SU-DHL-6 (cell line): Measurements from ENCODE around the gene DSN1.

Source experiments
- H2AFZ ChIP-seq: fragments of 200-600 bp; sonication (generic); 2 replicates; pipeline ENCODE4 v1.6.1; 2014; ENCODE audit warnings: low read depth, mild to moderate bottlenecking, moderate library complexity, mixed read lengths, antibody characterized with exemption, low read length; ENCODE audit not compliant: severe bottlenecking
- H3F3A ChIP-seq: fragments of 200-600 bp; shearing (Covaris generic); 2 replicates; pipeline ENCODE4 v1.6.0; 2016; ENCODE audit warnings: antibody characterized with exemption, mild to moderate bottlenecking; ENCODE audit not compliant: insufficient read depth
- H3K27ac ChIP-seq: fragments of 200-600 bp; sonication (generic); 2 replicates; pipeline ENCODE4 v1.5.1; 2016; ENCODE audit warnings: low read depth, mild to moderate bottlenecking, low read length, moderate library complexity, mixed read lengths
- H3K27me3 ChIP-seq: fragments of 200-600 bp; sonication (generic), shearing (Covaris generic); 2 replicates; pipeline ENCODE4 v1.6.0; 2014; ENCODE audit warnings: mild to moderate bottlenecking, low read length
- H3K36me3 ChIP-seq: fragments of 200-600 bp; sonication (generic); 2 replicates; pipeline ENCODE4 v1.6.1; 2014; ENCODE audit warnings: mild to moderate bottlenecking, low read length, mixed read lengths
- H3K4me2 ChIP-seq: fragments of 300-600, 200-600 bp; shearing (Covaris generic), sonication (generic); 2 replicates; pipeline ENCODE4 v1.6.0; 2014; ENCODE audit warnings: low read length, low read depth, mild to moderate bottlenecking; ENCODE audit not compliant: poor library complexity, severe bottlenecking
- H3K4me3 ChIP-seq: fragments of 200-600 bp; sonication (generic); 2 replicates; pipeline ENCODE4 v1.5.1; 2014; ENCODE audit warnings: antibody characterized with exemption, low read length, mild to moderate bottlenecking, mixed read lengths; ENCODE audit not compliant: insufficient read depth, poor library complexity, severe bottlenecking
- H3K79me2 ChIP-seq: fragments of 200-600 bp; sonication (generic); 2 replicates; pipeline ENCODE4 v1.6.1; 2014; ENCODE audit warnings: mild to moderate bottlenecking, low read length, moderate library complexity; ENCODE audit not compliant: insufficient read depth
- H3K9ac ChIP-seq: fragments of 200-600 bp; sonication (generic); 2 replicates; pipeline ENCODE4 v1.7.0; 2014; ENCODE audit warnings: mild to moderate bottlenecking, low read length
- H3K9me2 ChIP-seq: fragments of 200-600 bp; sonication (generic); replicated peaks from 2 replicates; pipeline ENCODE4 v1.6.1; 2014; ENCODE audit warnings: low read length; ENCODE audit not compliant: insufficient read depth
- H3K9me3 ChIP-seq: fragments of 200-600 bp; sonication (generic); 2 replicates; pipeline ENCODE4 v1.6.1; 2014; ENCODE audit warnings: low read length, mixed read lengths; ENCODE audit not compliant: insufficient read depth
- H4K20me1 ChIP-seq: fragments of 200-600 bp; sonication (generic); 2 replicates; pipeline ENCODE4 v1.6.1; 2014; ENCODE audit warnings: low read depth, mild to moderate bottlenecking, antibody characterized with exemption, low read length, moderate library complexity, mixed read lengths
- CTCF ChIP-seq: fragments of 200-600 bp; sonication (generic); IDR thresholded peaks from one replicate; pipeline ENCODE4 v1.5.1; 2017; ENCODE audit warnings: antibody characterized with exemption, mild to moderate bottlenecking, low read length, moderate library complexity; ENCODE audit not compliant: insufficient read depth, poor library complexity, severe bottlenecking
- EZH2phosphoT487 ChIP-seq: fragments of 200-600 bp; sonication (generic), shearing (Covaris generic); conservative IDR thresholded peaks from 2 replicates; pipeline ENCODE4 v1.6.1; 2018; ENCODE audit warnings: mild to moderate bottlenecking, antibody characterized with exemption, low read length, moderate library complexity, mixed read lengths

The DSN1 gene

GRCh38 chr20:36709126-36709525 is 64.4 kb downstream of the DSN1 start:
- H3K36me3 ChIP-seq, result no peaks in the 10 kb centered on the region
- no peaks in the 10 kb centered on the region for H3K9me3 ChIP-seq
- H4K20me1 ChIP-seq, result no peaks in the 10 kb centered on the region
- no peaks in the 10 kb centered on the region for H3K27me3 ChIP-seq
- TF ChIP-seq CTCF (no peak), EZH2phosphoT487 (no peak)
- H3F3A ChIP-seq, result no peaks in the 10 kb centered on the region
- no peak overlapping the region for H3K9ac ChIP-seq
- no peaks in the 10 kb centered on the region for H3K79me2 ChIP-seq
- no peak overlapping the region for H3K4me2 ChIP-seq
- no peak overlapping the region for H3K4me3 ChIP-seq
- no peaks in the 10 kb centered on the region for H3K9me2 ChIP-seq
- no peak overlapping the region for H2AFZ ChIP-seq
- no peak overlapping the region for H3K27ac ChIP-seq

GRCh38 chr20:36703530-36703929 is 70.0 kb downstream of the DSN1 start:
- no peak overlapping the region for H3K4me3 ChIP-seq
- H3K27ac ChIP-seq, result no peak overlapping the region
- TF ChIP-seq EZH2phosphoT487, result no peak
- TF ChIP-seq CTCF, result no peak
- H3K27me3 ChIP-seq, result no peaks in the 10 kb centered on the region
- no peak overlapping the region for H2AFZ ChIP-seq
- no peaks in the 10 kb centered on the region for H3K9me3 ChIP-seq
- H4K20me1 ChIP-seq, result no peaks in the 10 kb centered on the region
- no peaks in the 10 kb centered on the region for H3K79me2 ChIP-seq
- H3K36me3 ChIP-seq, result no peaks in the 10 kb centered on the region
- H3K9ac ChIP-seq, result no peak overlapping the region
- H3F3A ChIP-seq, result peaks cover 3% of the 10 kb centered on the region; the same call in 1 of the 2 replicates
- H3K9me2 ChIP-seq, result no peaks in the 10 kb centered on the region
- no peak overlapping the region for H3K4me2 ChIP-seq
